ENCODE measurements around the gene OR3A2.
"Not testable (repeated sequence)": the region's sequence is repeated elsewhere in the genome, so short reads cannot be mapped to it uniquely, and the experiment has no call there.

GRCh38 chr17:3232300-3232699 is 153.8 kb downstream of the OR3A2 start:
- TF ChIP-seq SUZ12 (IDR thresholded peaks at IDR 0.05; ENCODE audit: extremely low read depth, insufficient read depth, insufficient read length); YY1 (IDR thresholded peaks at IDR 0.05; ENCODE audit: insufficient read depth, insufficient read length): not testable (repeated sequence)

Data from NT2/D1 (cell line).